ENCODE results near the gene GJA3. TPM values are rescaled to one million over a fixed set of nuclear protein-coding genes. Genes with fewer than 3 reads are reported as not detected.

Gene GJA3
- total RNA-seq, 1 experiment from 2014 or later = 3.3 TPM

GRCh38 chr13:20142023-20142926 lies 18.6 kb downstream of the GJA3 start:
- Histone ChIP-seq H3K27me3 (no peaks in the 10 kb centered on the region), H3K4me3 (no peak overlapping the region), H3K9me3 (no peaks in the 10 kb centered on the region), H3K36me3 (no peaks in the 10 kb centered on the region)
- no peak for DNase-seq

- H3K27me3 ChIP-seq = no peaks in the 10 kb centered on the region
- H3K36me3 ChIP-seq = no peaks in the 10 kb centered on the region
- H3K4me3 ChIP-seq = no peak overlapping the region
Measured at GRCh38 chr13:20141238-20142022, 19.4 kb downstream of the GJA3 start.

GRCh38 chr13:20140487-20140886 lies 20.4 kb downstream of the GJA3 start:
- no peak for DNase-seq
- Histone ChIP-seq H3K9me3 (no peaks in the 10 kb centered on the region), H3K27me3 (no peaks in the 10 kb centered on the region), H3K4me3 (no peak overlapping the region), H3K36me3 (no peaks in the 10 kb centered on the region)

More at GRCh38 chr13:20141238-20142022, 19.4 kb downstream of the GJA3 start:
- DNase-seq = no peak
- H3K9me3 ChIP-seq = no peaks in the 10 kb centered on the region

GRCh38 chr13:20137875-20138274 lies 23.0 kb downstream of the GJA3 start:
- H3K9me3 ChIP-seq = no peaks in the 10 kb centered on the region
- no peak overlapping the region for H3K4me3 ChIP-seq
- DNase-seq = no peak
- H3K36me3 ChIP-seq = no peaks in the 10 kb centered on the region
- no peaks in the 10 kb centered on the region for H3K27me3 ChIP-seq

GRCh38 chr13:20136781-20137703 lies 23.8 kb downstream of the GJA3 start:
- H3K36me3 ChIP-seq = no peaks in the 10 kb centered on the region
- H3K4me3 ChIP-seq = no peak overlapping the region
- H3K9me3 ChIP-seq = no peaks in the 10 kb centered on the region
- H3K27me3 ChIP-seq = no peaks in the 10 kb centered on the region
- DNase-seq = no peak

GRCh38 chr13:20134732-20135131 lies 26.1 kb downstream of the GJA3 start:
- Histone ChIP-seq H3K36me3 (no peaks in the 10 kb centered on the region), H3K9me3 (no peaks in the 10 kb centered on the region), H3K4me3 (no peak overlapping the region), H3K27me3 (no peaks in the 10 kb centered on the region)
- DNase-seq = no peak

GRCh38 chr13:20132052-20132634 lies 28.7 kb downstream of the GJA3 start:
- Histone ChIP-seq H3K27me3 (no peaks in the 10 kb centered on the region), H3K36me3 (no peaks in the 10 kb centered on the region), H3K4me3 (no peak overlapping the region), H3K9me3 (no peaks in the 10 kb centered on the region)
- no peak for DNase-seq

GRCh38 chr13:20131057-20131832 lies 29.6 kb downstream of the GJA3 start:
- H3K36me3 ChIP-seq = no peaks in the 10 kb centered on the region
- no peaks in the 10 kb centered on the region for H3K27me3 ChIP-seq
- no peaks in the 10 kb centered on the region for H3K9me3 ChIP-seq
- H3K4me3 ChIP-seq = no peak overlapping the region
- DNase-seq = no peak

- Histone ChIP-seq H3K27me3 (no peaks in the 10 kb centered on the region), H3K36me3 (no peaks in the 10 kb centered on the region), H3K9me3 (no peaks in the 10 kb centered on the region), H3K4me3 (no peak overlapping the region)
- no peak for DNase-seq
Measured at GRCh38 chr13:20130652-20131051, 30.2 kb downstream of the GJA3 start.

GRCh38 chr13:20130012-20130411 lies 30.8 kb downstream of the GJA3 start:
- H3K9me3 ChIP-seq = no peaks in the 10 kb centered on the region
- no peak for DNase-seq
- H3K36me3 ChIP-seq = no peaks in the 10 kb centered on the region
- H3K27me3 ChIP-seq = no peaks in the 10 kb centered on the region
- H3K4me3 ChIP-seq = no peak overlapping the region

- Histone ChIP-seq H3K27me3 (no peaks in the 10 kb centered on the region), H3K36me3 (no peaks in the 10 kb centered on the region), H3K4me3 (no peak overlapping the region), H3K9me3 (no peaks in the 10 kb centered on the region)
- no peak for DNase-seq
Measured at GRCh38 chr13:20129076-20129475, 31.8 kb downstream of the GJA3 start.

GRCh38 chr13:20128459-20128931 lies 32.4 kb downstream of the GJA3 start:
- H3K4me3 ChIP-seq = peak overlapping the region; percentile 53
- no peaks in the 10 kb centered on the region for H3K9me3 ChIP-seq
- DNase-seq = no peak
- H3K27me3 ChIP-seq = no peaks in the 10 kb centered on the region
- H3K36me3 ChIP-seq = no peaks in the 10 kb centered on the region

- peak; percentile 85 for DNase-seq
- H3K36me3 ChIP-seq = no peaks in the 10 kb centered on the region
- H3K4me3 ChIP-seq = peak overlapping the region; percentile 53
- no peaks in the 10 kb centered on the region for H3K9me3 ChIP-seq
- H3K27me3 ChIP-seq = no peaks in the 10 kb centered on the region
Measured at GRCh38 chr13:20127562-20128458, 33.0 kb downstream of the GJA3 start.

GRCh38 chr13:20127262-20127561 lies 33.6 kb downstream of the GJA3 start:
- Histone ChIP-seq H3K4me3 (peak overlapping the region; percentile 53), H3K9me3 (no peaks in the 10 kb centered on the region), H3K36me3 (no peaks in the 10 kb centered on the region), H3K27me3 (no peaks in the 10 kb centered on the region)
- DNase-seq = no peak

All from MG63 (cell line).